Stomach (tissue), 4 donors: ENCODE results near the gene FAHD1.

Experiments
- EP300 ChIP-seq: sonication (generic); formaldehyde crosslinking; IDR thresholded peaks from one replicate; pipeline ENCODE4 v1.6.1; 2017; ENCODE audit warnings: antibody characterized with exemption
- POLR2A ChIP-seq, 4 donors: fragments of 450-650 bp; IDR thresholded peaks; one replicate each; pipeline ENCODE4 v1.6.1; 2016; ENCODE audit warnings: antibody characterized with exemption in 4 of 4, control low read depth in 2 of 4, mild to moderate bottlenecking in 1 of 4, moderate library complexity in 1 of 4
- POLR2AphosphoS5 ChIP-seq, 3 donors: sonication (generic); formaldehyde crosslinking; IDR thresholded peaks; one replicate each; pipeline ENCODE4 v1.6.1; 2016; ENCODE audit warnings: antibody characterized with exemption in 3 of 3
- TF ChIP-seq, protein P1 (sequence below), 7 experiments: fragments of 450-650 bp in 4 of 7; fragments of 200-600 bp in 3 of 7; sonication (generic) in 3 of 7; IDR thresholded peaks; one replicate each; pipeline ENCODE4 v1.5.1; 2016 to 2019; ENCODE audit warnings: antibody characterized with exemption in 7 of 7, control low read depth in 2 of 7, mild to moderate bottlenecking in 1 of 7

DNA sequence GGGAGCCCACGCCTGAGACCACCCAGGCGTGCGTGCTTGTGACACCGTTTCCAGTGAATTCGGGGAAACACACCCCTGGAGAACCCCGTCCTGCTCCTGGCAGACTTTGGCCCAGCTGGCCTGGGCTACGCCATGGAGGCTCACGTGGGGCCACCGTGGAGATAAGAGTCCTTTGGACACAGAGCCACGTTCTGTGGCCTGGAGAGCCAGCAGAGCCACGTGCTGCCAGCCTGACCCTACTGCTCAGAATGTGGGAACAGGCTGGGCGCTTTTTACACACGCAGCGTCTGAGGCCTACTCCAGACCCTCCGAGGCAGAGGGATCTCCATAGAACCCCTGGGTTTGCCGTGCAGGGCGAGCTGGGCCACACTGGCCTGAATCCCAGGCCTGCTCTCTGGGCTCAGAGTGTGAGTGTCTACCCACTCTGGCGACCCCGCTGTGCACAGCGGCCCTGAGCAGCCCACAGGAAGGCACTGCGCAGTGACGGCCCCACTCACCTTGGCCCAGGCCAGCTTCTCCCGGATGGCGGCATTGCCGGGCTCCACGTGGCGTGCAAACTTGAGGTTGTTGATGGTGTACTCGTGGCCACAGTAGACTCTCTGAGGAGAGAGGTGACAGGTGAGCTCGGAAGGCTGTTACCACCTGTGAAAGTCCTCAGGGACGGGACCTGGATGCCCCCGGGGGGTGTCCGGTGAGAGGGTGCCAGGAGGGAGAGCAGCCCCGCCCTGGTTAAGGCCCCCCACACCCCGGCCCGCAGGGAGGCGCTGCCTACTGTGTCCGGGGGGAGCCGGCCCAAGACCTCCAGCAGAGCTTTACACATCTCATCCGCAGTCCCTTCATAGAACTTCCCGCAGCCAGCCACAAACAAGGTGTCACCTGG is 10.4 kb upstream of the FAHD1 start:
- TF ChIP-seq, protein P1, sequence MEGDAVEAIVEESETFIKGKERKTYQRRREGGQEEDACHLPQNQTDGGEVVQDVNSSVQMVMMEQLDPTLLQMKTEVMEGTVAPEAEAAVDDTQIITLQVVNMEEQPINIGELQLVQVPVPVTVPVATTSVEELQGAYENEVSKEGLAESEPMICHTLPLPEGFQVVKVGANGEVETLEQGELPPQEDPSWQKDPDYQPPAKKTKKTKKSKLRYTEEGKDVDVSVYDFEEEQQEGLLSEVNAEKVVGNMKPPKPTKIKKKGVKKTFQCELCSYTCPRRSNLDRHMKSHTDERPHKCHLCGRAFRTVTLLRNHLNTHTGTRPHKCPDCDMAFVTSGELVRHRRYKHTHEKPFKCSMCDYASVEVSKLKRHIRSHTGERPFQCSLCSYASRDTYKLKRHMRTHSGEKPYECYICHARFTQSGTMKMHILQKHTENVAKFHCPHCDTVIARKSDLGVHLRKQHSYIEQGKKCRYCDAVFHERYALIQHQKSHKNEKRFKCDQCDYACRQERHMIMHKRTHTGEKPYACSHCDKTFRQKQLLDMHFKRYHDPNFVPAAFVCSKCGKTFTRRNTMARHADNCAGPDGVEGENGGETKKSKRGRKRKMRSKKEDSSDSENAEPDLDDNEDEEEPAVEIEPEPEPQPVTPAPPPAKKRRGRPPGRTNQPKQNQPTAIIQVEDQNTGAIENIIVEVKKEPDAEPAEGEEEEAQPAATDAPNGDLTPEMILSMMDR (IDR thresholded peaks at IDR 0.05), result no peak
- TF ChIP-seq POLR2AphosphoS5 (IDR thresholded peaks at IDR 0.05), result no peak
- no peak for TF ChIP-seq POLR2A (IDR thresholded peaks at IDR 0.05)
- TF ChIP-seq EP300, result no peak
